Adrenal gland (tissue), 12 donors: ENCODE results near the gene CLASP1. TPM values are rescaled to one million over a fixed set of nuclear protein-coding genes. Genes with fewer than 3 reads are reported as not detected.
A peak's percentile ranks its signal among the peaks of the same experiment; 100 is the strongest.

Source experiments
- DNase-seq, 7 donors: peaks; one replicate each; pipeline ENCODE4 v3.0.0-alpha.2; 2019 to 2020
- H3K27ac ChIP-seq, 5 donors: fragments of 200-600 bp; sonication (generic) in 4 of 5; 1 replicate in 3 of 5; 2 replicates in 2 of 5; pipeline versions ENCODE4 v1.5.1 to v1.8.0; 2016 to 2020; ENCODE audit warnings: mild to moderate bottlenecking in 1 of 5
- H3K27me3 ChIP-seq: fragments of 200-600 bp; 2 replicates; pipeline ENCODE4 v1.8.0; 2021
- H3K36me3 ChIP-seq, 2 donors: fragments of 200-600 bp; replicated peaks in 1 of 2; 1 replicate in 1 of 2; 2 replicates in 1 of 2; pipeline versions ENCODE4 v1.5.1 to v1.8.0; 2018 to 2022
- H3K4me1 ChIP-seq, 2 donors: fragments of 200-600 bp; replicated peaks in 1 of 2; 1 replicate in 1 of 2; 2 replicates in 1 of 2; pipeline versions ENCODE4 v1.5.1 to v1.8.0; 2018 to 2021
- H3K4me3 ChIP-seq, 4 donors: fragments of 200-600 bp; sonication (generic) in 3 of 4; one replicate each; pipeline ENCODE4 v1.5.1; 2016 to 2018
- H3K9me3 ChIP-seq, 3 donors: fragments of 200-600 bp; sonication (generic) in 1 of 3; replicated peaks in 1 of 3; 1 replicate in 2 of 3; 2 replicates in 1 of 3; pipeline versions ENCODE4 v1.5.1 to v1.8.0; 2016 to 2021
- CTCF ChIP-seq, 6 experiments: fragments of 450-650 bp in 4 of 6; fragments of 200-600 bp in 2 of 6; sonication (generic) in 1 of 6; IDR thresholded peaks; 1 replicate in 5 of 6; 2 replicates in 1 of 6; pipeline versions ENCODE4 v1.5.1 to v1.8.0; 2016 to 2021; ENCODE audit warnings: antibody characterized with exemption in 6 of 6, mild to moderate bottlenecking in 2 of 6, moderate library complexity in 1 of 6
- POLR2A ChIP-seq, 2 donors: fragments of 450-650 bp; IDR thresholded peaks; one replicate each; pipeline ENCODE4 v1.6.1; 2017; ENCODE audit warnings: antibody characterized with exemption in 2 of 2, mild to moderate bottlenecking in 2 of 2, moderate library complexity in 1 of 2
- WGBS, 4 donors: extraction: QIAGEN DNeasy Blood & Tissue Kit in 2 of 4; methylation state at CpG; one replicate each; pipeline versions ENCODE4 v1.1.5 to v1.1.7; 2013 to 2017; 5-methylcytosine and 5-hydroxymethylcytosine counted together
- intact Hi-C, 2 donors: fragments of 100-400 bp; cut with DNase I; formaldehyde crosslinking; loops; one replicate each; pipeline versions ENCODE4 v1.14.1 to v1.15.0; 2022 to 2023
- polyA plus RNA-seq, 3 donors: library from polyadenylated mRNA; stranded (reverse); fragments of 200-250 nt in 2 of 3; fragments of 350-450 nt in 1 of 3; fragmentation: Illumina TruSeq in 1 of 3; extraction: RNeasy Lipid Tissue Mini Kit (QIAGEN cat#74804) in 1 of 3; gene quantifications; one replicate each; pipeline ENCODE4 v1.2.3, GENCODE V29; 2013 to 2014
- total RNA-seq, 9 donors: library from RNA; depleted of rRNA in 4 of 9; stranded (reverse); fragments of >200 nt in 4 of 9; fragments of 120-200 nt in 1 of 9; fragmentation: NEBNext Ultra II Directional in 1 of 9; extraction: Animal tissue kit (Norgen Biotek cat#: 25700) in 1 of 9; gene quantifications; one replicate each; pipeline versions ENCODE4 v1.1.0 to v1.2.4, GENCODE V29; 2013 to 2023
- donor health status: healthy with polysubstance abuse.
- donor health status: Bipolar disorder and iron deficiency.
- donor health status: DM: yes; HTN: yes; CAD: no.
- donor health status: DM: no; HTN: no; CAD: no.
- donor health status: DM: no; HTN: no; CAD: no.
- donor health status: DM: yes; HTN: yes; CAD: no.

CLASP1 gene
- total and polyA plus RNA-seq, 12 donors, result 14.9 to 66.1 (median 53.4) TPM

DNA sequence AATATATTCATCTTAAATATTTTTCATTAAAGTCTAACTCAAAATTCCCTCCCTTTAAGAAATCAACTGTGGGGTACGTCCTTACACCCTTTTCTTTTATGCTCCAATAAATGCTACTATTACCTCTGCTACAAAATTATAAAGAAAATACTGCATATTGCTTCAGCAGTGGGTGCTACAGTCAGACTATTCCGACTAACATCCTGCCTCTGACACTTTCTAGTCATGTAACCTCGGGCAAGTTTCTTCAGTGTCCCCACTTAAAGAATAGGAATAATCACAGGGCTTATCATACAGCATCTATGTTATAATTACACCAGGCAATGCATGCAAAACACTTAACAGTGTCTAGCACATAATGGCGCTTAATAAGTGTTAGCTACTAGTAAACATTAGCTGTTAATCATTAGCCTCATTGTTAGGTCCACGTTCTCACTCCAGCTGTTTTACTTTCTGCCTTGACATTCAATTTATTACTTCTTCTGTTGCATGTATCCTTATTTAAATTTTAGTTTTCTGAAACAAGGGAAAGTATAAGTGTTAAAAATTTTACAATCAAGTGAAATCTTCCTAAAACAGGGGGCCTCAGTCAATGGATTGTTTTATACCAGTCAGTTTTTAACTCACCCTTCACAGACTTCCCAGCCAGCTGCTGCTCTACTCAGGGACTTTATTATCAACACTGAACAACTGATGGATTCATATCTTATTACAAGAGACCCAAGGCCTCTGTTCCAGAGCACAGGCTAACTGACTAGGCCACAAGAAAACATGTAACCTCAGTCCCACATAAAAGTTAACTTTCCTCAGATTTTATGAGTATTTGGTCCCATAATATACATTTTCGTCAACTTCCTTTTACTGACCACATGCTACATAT lies 54.0 kb downstream of the CLASP1 start:
- DNase-seq, result no peak
- Histone ChIP-seq H3K9me3 (no peaks in the 10 kb centered on the region), H3K27ac (peak overlapping the region in 4 of 5 donors; percentile 24 to 80 (median 68)), H3K27me3 (no peaks in the 10 kb centered on the region), H3K36me3 (no peaks in the 10 kb centered on the region), H3K4me1 (peaks cover 5 to 48% of the 10 kb centered on the region in 2 donors), H3K4me3 (no peak overlapping the region)
- WGBS, 4 donors, result 47 to 61% (median 52%) methylated on average over 6 of the region's 6 CpGs
- intact Hi-C loops, result loop anchor here in 1 of 2 donors (10.0 kb wide), 1 partner anchor 120 kb away; no protein-coding TSS in a partner anchor
- TF ChIP-seq CTCF (IDR thresholded peaks at IDR 0.05) (no peak), POLR2A (IDR thresholded peaks at IDR 0.05) (no peak)

DNA sequence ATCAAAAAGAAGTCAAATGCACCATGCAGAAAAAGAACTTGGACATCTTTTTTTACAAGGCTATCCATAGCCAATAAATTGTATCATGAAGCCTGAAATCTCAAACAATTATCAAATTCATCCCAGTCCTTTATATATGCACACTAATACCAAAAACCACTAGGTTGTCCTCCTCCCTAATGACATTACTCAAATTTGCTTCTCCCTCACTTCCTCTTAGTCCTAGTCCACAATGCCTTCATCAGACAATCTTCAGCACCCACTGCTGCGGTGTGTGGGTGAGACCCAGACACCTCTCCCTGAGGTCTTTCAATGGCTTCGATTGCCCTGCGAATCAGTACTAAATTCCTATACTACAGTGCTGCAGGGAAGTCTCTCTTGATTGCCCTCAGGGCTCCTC lies 58.1 kb downstream of the CLASP1 start:
- Histone ChIP-seq H3K27me3 (no peaks in the 10 kb centered on the region), H3K4me3 (no peak overlapping the region), H3K36me3 (peaks cover 0 to 10% of the 10 kb centered on the region in 2 donors), H3K4me1 (peaks cover 5 to 14% of the 10 kb centered on the region in 2 donors), H3K27ac (no peak overlapping the region), H3K9me3 (no peaks in the 10 kb centered on the region)
- TF ChIP-seq CTCF (IDR thresholded peaks at IDR 0.05) (no peak), POLR2A (IDR thresholded peaks at IDR 0.05) (no peak)
- WGBS, 4 donors, result 90 to 97% (median 96%) methylated on average over 3 of the region's 3 CpGs
- no peak for DNase-seq
- intact Hi-C loops, result loop anchor here (5.0 to 10.0 kb wide), 2 partner anchors 49 to 124 kb away; no protein-coding TSS in a partner anchor

- 74 to 85% (median 78%) methylated on average over 1 of the region's 1 CpG for WGBS, 4 donors
- DNase-seq, result no peak
- H3K4me3 ChIP-seq, result no peak overlapping the region
- no peaks in the 10 kb centered on the region for H3K4me1 ChIP-seq
- intact Hi-C loops, result no loop called here
- no peak for TF ChIP-seq POLR2A (IDR thresholded peaks at IDR 0.05)
- no peak for TF ChIP-seq CTCF (IDR thresholded peaks at IDR 0.05)
- no peaks in the 10 kb centered on the region for H3K9me3 ChIP-seq
- peaks cover 0 to 10% of the 10 kb centered on the region in 2 donors for H3K36me3 ChIP-seq
- H3K27me3 ChIP-seq, result no peaks in the 10 kb centered on the region
- H3K27ac ChIP-seq, result no peak overlapping the region
Measured at GRCh38 chr2:121588357-121588756, 60.9 kb downstream of the CLASP1 start.

DNA sequence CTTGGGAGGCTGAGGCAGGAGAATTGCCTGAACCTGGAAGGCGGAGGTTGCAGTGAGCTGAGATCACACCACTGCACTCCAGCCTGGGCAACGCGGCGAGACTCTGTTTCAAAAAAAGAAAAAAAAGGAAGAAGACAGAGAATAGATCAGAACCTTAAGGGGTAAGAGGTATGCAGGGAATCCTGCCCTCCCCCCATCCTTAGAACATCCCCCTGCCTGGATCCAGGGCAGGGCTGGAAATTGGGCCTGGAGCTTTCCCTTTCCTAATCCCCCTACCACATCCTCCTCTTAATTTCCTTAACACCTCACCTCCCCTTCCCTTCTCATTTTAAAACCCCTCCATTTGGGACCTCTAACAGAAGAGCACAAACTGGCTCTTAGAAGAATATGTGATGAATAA lies 62.1 kb downstream of the CLASP1 start:
- no peaks in the 10 kb centered on the region for H3K9me3 ChIP-seq
- no peak overlapping the region for H3K4me3 ChIP-seq
- no peak for TF ChIP-seq CTCF (IDR thresholded peaks at IDR 0.05)
- H3K36me3 ChIP-seq, result peaks cover 0 to 10% of the 10 kb centered on the region in 2 donors
- H3K27me3 ChIP-seq, result no peaks in the 10 kb centered on the region
- no peak for DNase-seq
- no peak overlapping the region for H3K27ac ChIP-seq
- H3K4me1 ChIP-seq, result no peaks in the 10 kb centered on the region
- WGBS, 4 donors, result 93 to 96% (median 95%) methylated on average over 4 of the region's 4 CpGs
- intact Hi-C loops, result no loop called here
